Measurements from ENCODE around the gene LRRC27.
"Not testable (repeated sequence)": the region's sequence is repeated elsewhere in the genome, so short reads cannot be mapped to it uniquely, and the experiment has no call there.

LRRC27 gene

DNA sequence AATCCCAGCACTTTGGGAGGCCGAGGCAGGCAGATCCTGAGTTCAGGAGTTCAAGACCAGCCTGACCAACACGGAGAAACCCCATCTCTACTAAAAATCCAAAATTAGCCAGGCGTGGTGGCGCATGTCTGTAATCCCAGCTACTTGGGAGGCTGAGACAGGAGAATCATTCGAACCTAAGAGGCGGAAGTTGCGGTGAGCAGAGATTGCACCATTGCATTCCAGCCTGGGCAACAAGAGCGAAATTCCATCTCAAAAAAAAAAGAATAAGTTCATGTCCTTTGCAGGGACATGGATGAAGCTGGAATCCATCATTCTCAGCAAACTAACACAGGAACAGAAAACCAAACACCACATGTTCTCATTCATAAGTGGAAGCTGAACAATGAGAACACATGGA is 17.1 kb upstream of the LRRC27 start:
- not testable (repeated sequence) for DNase-seq (ENCODE audit: low read depth in 2 of 2)

DNA sequence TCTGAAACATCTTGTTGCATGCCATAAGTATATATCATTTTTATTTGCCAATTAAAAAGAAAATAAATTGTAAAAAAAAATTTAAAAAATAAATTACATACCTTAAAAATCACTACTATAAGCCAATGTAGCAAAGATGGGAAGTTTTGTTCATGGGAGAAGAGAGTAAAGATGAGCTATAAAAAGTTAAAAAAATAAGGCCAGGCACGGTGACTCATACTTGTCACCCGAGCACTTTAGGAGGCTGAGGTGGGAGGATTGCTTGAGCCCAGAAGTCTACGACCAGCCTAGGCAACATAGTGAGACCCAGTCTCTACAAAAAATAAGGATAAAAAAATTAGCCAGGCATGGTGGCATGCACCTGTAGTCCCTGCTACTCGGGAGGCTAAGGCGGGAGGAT is 15.9 kb upstream of the LRRC27 start:
- no peak for DNase-seq (ENCODE audit: low read depth in 2 of 2)

DNA sequence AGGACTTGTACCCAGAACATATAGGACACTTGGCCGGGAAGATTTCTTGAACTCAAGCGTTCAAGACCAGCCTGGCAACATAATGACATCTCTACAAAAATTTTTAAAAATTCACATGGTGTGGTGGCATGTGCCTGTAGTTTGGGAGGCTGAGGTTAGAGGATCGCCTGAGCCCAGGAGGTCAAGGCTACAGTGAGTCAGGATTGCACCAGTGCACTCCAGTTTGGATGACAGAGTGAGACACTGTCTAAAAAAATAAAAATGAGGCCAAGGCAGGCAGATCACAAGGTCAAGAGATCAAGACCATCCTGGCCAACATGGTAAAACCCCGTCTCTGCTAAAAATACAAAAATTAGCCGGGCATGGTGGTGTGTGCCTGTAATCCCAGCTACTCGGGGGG is 14.5 kb upstream of the LRRC27 start:
- DNase-seq (ENCODE audit: low read depth in 2 of 2) = not testable (repeated sequence)

DNA sequence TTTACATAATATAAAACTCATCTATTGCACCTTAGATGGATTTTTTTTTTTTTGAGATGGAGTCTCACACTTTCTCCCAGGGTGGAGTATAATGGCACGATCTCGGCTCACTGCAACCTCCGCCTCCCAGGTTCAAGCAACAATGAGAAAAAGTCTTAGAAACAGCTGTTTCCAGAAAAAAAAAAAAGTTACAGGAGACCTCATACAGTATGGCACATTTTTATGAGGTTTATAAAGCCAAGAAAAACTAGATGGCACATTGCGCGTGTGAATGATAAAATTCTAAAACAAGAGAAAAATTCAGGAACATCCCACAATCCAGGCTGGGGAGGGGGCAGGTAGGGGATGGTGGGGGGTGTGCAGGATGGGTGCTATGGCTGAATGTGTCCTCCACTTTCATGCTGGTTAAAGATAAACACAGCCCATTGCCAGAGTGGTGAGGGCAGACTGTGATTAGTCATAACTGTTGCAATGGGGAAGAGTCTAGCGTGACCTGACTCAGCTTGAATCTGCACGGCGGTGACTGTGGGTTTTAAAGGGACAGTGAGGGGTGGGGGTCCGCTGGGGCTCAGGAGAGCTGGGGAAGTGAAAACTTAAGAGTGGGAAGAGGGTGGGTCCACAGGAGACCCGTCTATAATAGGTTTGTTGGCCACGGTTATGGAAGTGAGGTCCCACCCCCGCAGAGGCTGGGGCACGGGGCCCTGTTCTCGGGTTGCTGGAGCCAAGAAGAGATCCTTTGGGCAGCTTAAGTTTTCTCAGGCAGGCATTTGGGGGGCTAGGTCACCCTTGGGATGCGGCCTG is 11.9 kb upstream of the LRRC27 start:
- DNase-seq (ENCODE audit: low read depth in 2 of 2) = no peak

DNA sequence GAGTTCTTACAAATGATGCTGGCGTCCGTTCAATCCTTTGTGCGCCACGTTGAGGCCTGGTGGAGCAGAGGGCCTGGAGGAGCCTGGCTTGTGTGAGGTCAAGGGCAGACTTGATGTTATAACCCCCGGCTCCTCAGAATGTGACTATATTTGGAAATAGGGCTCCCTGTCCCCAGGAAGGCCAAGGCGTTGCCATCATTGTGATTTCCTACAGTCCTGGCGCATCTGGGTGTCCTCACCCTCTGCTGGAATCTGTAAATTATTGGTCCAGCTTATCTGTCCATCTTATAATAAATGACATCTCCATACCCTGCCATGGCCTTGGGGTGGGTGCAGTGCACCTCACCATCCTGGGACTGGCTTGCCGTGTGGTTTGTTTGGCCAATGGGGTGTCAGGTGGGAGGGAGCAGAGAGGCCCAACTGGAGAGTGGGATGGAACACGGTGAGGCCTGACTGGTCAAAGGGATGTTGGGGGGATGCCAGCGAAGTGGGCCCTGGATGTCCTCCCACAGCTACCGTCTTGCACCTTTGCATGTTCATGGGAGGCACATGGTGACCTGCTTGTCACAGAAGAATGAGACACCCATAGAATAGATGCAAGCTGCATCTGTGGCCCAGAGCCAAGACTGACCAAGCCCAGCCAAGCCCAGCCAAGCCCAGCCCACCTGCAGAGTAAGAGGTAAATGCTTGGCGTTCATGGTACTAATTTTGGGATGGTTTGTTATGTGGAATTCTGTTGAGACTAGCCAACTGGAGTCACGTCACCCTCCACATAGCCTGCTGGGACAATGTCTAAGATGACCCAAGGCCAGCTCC is 11.1 kb upstream of the LRRC27 start:
- no peak for DNase-seq (ENCODE audit: low read depth in 2 of 2)

DNA sequence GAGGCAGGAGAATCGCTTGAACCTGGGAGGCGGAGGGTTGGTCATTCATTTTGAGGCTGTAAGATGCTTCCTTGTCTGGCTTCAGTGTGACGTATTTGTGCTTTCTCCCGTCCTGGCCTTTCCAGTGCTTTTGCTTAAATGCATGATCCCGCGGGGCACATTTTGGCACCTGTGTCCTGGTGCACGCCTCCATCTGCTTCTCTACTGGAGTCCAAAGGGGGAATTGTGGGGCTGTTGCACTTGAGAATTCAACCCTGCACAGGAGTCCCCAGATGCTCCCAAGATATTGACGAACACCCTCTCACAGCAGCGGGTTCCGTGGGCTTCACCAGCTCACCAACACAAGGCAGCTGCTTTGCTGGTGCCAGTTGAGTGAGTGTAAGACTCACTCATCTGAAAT is 10.3 kb upstream of the LRRC27 start:
- no peak for DNase-seq (ENCODE audit: low read depth in 2 of 2)

DNA sequence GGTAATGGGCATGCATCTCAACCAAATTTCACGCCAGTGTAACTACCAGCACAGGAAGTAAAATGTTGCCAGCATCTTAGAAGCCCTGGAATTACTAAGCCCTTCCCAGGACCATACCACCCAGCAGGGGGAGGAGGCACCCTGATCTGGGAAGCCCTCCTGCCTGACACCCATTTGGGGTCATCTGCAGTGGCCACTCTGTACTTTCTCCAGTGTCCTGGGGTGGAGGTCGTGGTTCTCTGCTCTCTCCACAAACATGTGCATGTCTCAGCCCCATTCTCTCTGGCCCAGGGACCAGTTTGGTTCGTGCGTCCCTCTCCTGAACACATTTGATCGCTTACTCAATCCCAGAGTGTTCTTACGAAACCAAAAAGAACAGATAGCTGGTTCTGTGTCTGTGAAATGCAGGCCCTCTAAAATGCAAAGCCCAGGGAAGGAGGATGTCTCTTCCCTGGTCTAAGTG is 9.4 kb upstream of the LRRC27 start:
- no peak for DNase-seq (ENCODE audit: low read depth in 2 of 2)

DNA sequence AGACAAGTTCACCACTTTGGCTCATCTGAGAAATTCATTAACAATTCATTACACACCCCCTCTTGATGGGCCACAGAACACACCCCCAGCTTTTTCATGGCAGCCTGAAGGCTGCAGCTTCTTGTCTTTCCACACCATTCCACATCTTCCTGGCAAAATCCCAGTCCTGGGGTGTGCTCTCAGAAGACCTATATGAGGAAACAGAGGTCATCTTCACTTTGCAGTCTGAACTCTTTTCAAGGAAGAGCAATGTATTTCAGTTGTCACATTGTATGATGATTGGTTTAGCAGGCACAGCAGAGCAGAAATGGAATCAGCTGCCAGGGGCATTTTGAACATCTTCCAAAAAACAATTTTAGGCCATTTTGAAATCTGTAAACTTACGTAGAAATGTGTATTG is 7.8 kb upstream of the LRRC27 start:
- no peak for DNase-seq (ENCODE audit: low read depth in 2 of 2)

DNA sequence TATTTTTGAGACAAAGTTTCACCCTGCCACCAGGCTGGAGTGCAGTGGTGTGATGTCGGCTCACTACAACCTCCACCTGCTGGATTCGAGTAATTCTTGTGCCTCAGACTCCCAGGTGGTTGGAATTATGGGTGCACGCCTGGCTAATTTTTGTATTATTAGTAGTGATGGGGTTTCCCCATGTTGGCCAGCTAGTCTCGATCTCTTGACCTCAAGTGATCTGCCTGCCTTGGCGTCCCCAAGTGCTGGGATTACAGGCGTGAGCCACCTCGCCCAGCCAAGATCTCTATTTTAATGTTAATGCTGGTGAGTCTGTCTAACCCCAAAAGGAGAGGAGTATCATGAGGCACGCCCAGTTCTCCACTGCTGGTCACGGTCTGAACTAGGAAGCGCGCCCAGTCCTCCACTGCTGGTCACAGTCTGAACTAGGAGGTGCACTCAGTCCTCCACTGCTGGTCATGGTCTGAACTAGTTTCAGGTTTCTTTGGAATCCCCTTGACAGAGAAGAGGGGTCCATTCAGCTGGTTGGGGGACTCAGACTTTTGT is 5.6 kb upstream of the LRRC27 start:
- no peak for DNase-seq (ENCODE audit: low read depth in 2 of 2)

DNA sequence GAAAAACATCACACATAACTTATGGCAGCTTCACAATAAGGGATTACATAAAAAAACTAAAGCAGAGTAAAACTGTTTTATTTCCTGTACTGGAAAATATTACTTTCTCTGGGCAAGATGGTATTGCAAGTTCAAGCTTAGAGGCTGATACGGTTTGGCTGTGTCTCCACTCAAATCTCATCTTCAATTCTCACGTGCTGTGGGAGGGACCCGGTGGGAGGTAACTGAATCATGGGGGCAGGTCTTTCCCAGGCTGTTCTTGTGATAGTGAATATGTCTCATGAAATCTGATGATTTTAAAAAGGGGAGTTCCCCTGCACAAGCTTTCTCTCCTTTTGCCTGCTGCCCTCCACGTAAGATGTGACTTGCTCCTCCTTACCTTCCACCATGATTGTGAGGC is 5.1 kb upstream of the LRRC27 start:
- peak; percentile 47 to 48 for DNase-seq (ENCODE audit: low read depth in 2 of 2)

DNA sequence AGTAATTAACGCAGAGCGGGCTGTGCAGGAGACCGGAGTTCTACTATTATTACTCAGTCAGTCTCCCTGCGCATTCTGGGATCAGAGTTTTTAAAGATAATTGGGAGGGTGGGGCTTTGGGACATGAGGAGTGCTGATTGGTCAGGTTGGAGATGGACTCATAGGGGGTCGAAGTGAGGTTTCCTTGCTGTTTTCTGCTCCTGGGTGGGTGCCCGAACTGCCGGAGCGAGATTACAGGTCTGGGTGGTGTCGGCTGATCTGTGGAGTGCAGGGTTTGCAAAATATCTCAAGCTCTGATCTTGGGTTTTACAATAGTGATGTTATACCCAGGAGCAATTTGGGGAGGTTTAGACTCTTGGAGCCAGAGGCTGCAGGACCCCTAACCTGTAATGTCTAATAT is 3.9 kb upstream of the LRRC27 start:
- no peak for DNase-seq (ENCODE audit: low read depth in 2 of 2)

DNA sequence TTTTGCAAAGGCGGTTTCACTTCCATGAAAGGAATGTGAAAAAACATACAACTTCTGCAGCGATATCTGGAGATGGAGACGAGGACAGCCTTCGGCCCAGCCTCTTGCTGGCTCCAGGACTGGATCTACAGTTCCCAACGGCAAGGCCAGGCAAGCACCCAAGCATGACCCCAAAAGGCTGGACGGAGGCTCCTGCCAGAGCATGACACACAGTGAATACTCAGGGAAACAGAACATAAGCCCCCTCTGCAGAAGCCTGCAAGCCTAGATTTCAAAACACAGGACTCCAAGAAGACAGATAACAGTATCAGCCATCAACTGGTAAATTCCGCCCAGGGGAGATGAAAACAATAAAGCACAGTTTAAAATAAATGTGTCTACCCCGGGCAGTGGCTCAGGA is 3.3 kb upstream of the LRRC27 start:
- DNase-seq (ENCODE audit: low read depth in 2 of 2) = no peak

DNA sequence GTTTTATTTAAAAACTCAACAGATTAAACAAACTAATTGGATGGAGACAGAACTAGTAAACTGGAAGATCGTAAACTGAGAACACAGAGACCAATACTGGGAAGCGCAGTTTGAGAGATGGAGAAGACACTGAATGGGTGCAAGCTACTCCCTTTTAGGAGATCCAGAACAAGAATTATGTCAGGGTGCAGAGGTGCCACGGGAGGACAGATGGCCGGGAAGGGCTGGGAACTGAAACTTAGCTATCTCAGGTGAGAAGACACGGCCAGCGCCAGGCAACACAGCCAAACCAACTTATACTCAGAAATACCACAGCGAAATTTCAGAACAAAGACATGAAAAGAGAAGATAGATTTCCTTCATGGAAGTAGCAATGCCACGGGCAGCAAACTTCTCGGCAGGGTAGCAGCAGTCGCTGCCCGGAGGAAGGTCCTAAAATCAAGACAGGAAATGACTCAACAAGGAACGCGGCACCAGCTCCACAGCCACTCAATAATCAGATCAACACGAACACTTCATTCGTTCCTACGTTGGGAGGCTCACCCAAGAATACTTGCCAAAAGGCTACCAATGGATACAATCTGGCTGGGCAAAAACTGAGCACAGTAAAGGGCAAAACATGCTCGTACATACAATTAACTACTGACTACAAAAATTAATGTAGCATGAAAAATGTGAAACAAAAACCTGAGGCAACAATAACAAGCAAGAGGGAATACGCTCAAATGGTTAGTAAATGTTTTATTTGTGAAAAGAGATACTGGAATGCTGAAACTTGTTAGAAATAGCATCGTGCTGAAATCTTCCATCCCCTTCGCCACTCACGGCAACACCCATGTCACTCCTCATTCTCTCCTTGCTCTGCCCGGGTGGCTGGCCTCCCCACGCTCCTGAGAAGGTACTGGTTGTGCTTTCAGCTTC is 2.2 kb upstream of the LRRC27 start:
- peak in 1 of 2 experiments; percentile 36 for DNase-seq (ENCODE audit: low read depth in 2 of 2)

DNA sequence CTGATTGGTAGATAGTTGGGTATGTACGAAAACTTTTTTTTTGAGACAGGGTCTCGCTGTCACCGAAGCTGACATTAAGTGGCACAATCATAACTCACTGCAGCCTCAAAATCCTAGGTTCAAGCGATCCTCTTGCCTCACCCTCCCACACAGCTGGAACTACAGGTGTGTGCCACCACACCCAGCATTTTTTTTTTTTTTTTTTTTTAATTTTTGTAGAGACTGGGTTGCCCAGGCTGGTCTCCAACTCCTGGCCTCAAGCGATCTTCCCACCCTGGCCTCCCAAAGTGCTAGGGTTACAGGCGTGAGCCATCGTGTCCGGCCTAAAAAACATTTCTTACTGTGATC is 1.5 kb upstream of the LRRC27 start:
- DNase-seq (ENCODE audit: low read depth in 2 of 2) = no peak

DNA sequence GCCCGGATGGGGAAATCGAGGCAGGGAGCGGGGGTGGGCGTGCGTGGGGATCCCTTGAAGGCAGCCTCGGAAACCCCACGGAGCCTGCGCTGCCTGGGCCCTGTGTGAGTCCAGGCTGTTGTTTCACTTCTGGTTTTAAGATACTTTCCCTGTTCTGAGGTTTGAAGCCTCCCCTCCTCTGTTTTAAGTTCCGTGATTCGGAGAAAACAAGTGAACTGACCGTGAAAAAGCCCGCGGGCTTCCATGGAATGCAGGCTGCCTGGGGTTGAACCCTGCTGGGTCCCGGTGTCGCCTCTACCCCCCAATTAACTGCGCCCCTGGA is 401 bp downstream of the LRRC27 start:
- no peak for DNase-seq (ENCODE audit: low read depth in 2 of 2)

DNA sequence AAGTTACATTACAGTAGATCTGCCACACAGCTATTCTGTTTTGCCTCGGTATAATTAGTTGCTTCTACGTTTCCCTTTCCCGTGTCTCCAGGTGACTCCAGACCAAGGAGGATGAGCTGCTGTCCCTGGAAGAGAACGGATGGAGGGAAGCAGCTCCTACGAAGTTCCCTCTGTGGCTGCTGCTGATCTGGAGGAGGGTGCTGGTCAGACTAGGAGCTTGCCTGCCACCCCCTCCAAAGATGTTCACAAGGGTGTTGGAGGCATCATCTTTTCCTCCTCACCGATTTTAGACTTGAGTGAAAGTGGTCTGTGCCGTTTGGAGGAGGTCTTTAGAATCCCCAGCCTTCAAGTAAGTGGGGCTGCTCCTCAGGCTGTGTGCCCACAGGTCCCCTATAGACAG is 1.4 kb downstream of the LRRC27 start:
- DNase-seq (ENCODE audit: low read depth in 2 of 2) = no peak

DNA sequence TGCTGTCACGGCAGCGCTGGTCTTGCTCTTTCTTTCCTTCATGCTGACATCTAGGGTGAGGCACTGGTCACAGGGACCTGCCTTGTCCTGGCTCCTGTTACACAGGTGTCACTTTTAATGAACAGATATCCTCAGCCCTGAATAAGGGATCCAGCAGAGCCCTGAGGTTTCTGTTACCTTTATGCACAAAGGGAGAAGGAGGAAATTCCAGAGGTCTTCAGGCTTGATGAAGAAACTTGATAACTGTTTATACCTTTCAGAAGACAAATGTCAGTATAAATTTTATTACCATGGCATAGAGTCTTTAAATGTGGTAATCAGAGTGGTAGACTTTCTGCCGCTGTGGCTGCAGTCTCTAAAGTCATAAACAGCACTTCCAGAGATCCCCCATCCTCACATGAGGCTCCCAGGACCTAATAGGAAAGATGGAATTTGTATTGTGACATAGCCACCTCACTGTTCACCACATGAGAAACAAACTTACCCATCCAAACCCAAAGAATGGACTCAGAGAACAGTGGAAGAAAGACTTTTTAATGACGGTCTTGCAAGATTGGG is 2.7 kb downstream of the LRRC27 start:
- no peak for DNase-seq (ENCODE audit: low read depth in 2 of 2)

DNA sequence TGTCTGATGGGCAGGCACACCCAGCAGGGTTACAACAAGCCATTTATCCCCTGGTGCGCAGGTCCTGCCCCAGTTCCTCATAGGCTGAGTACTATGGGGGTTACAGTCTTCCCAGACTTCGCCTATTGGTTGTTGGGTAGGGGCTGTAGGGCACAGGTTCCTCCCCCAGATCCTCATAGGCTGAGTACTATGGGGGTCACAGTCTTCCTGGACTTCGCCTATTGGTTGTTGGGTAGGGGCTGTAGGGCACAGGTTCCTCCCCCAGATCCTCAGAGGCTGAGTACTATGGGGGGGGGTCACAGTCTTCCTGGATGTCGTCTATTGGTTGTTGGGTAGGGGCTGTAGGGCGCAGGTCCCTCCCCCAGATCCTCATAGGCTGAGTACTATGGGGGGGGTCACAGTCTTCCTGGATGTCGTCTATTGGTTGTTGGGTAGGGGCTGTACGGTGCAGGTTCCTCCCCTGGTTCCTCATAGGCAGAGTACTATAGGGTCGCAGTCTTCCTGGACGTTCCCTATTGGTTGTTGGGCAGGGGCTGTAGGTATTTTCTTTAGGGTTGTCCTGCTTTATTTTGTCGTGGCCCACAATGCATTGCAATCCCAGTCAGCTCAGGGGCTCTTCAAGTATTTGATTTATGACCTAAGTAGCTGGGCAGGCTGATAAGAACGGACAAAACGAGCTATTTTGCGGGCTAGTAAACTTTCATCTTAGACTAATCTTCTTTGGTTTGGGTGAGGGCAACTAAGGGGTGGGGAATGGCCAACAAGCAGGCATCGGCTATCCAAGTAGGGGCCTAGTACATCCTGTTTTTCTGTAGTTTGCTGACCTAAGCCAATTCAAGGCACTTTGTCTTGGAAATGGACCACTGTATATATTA is 3.4 kb downstream of the LRRC27 start:
- no peak for DNase-seq (ENCODE audit: low read depth in 2 of 2)

DNA sequence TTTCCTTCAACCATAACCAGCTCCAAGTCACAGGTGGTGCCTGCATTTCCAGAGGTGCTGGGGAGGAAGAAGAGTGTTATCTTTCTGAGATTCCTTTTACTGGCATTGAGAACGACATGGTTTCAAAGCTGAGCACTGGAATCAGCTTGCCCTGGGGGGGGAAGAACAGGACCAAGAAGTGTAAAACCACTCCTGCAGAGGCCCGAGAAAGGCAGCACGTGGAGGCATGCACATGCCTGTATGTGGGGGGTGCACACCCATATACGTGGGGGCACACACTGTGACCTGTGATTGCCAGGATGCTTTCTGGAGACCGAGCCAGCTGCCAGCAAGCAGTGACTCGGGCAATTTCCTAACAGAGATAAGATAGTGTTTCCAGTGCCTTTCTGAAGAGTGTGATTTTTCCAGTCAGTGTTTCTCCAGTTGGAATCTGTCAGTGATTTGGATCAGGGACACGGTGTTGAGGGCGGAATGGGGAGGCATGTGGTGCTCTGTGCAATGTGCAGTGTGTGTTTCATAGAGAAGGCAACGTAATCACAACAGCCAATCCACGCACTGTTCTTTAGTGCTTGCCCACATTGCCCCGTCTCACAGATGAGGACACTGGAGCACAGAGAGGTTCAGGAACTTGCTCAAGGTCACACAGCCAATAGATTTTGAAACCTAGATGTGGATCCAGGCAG is 4.2 kb downstream of the LRRC27 start:
- DNase-seq (ENCODE audit: low read depth in 2 of 2) = no peak

DNA sequence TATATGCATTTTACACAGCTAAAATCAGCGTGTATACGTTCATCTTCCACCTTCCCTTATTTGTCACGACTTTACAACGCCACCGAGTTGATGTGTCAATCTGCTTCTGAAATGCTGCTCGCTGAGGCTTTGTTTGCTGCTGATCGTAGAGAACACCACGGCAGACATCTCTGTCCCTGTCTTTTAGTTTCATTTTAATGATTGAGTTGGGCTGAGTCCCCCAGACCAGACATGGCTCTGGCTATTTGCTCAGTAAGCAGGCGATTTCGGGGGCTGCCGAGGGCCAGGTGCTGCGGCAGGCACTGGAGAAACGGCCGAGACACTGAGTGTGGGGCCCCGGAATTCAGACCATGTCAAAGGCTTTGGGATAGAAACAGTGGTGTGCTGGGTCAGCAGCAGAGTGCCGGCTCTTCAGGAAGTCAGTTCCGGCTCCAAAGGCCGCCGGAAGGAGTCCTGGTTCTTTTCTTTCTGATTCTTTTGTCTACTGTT is 5.0 kb downstream of the LRRC27 start:
- no peak for DNase-seq (ENCODE audit: low read depth in 2 of 2)
